ENCODE data around the gene TMEM185B. TPM values are rescaled to one million over a fixed set of nuclear protein-coding genes. Genes with fewer than 3 reads are reported as not detected.

TMEM185B gene
- total RNA-seq, 1 experiment from 2014 or later, result 29.1 TPM

- in situ Hi-C loops (cut with HindIII; ENCODE audit: low pct_unique_long_range_greater_than_20kb, low sequenced_read_pairs), result no loop called here
- DNase-seq (ENCODE audit: low read depth, low spot score), result peak; percentile 60
Measured at GRCh38 chr2:120253021-120253882, 30.1 kb upstream of the TMEM185B start.

GRCh38 chr2:120252225-120253020, 29.2 kb upstream of the TMEM185B start, which contains the start of gene RALB:
TSS of gene RALB (plus strand) at chr2:120252852. CDS start at chr2:120278665, 25,813 bp downstream.
- peak; percentile 97 for DNase-seq (ENCODE audit: low read depth, low spot score)
- in situ Hi-C loops (cut with HindIII; ENCODE audit: low pct_unique_long_range_greater_than_20kb, low sequenced_read_pairs), result no loop called here

- in situ Hi-C loops (cut with HindIII; ENCODE audit: low pct_unique_long_range_greater_than_20kb, low sequenced_read_pairs), result no loop called here
- no peak for DNase-seq (ENCODE audit: low read depth, low spot score)
Measured at GRCh38 chr2:120251880-120252224, 28.7 kb upstream of the TMEM185B start.

- in situ Hi-C loops (cut with HindIII; ENCODE audit: low pct_unique_long_range_greater_than_20kb, low sequenced_read_pairs), result no loop called here
- no peak for DNase-seq (ENCODE audit: low read depth, low spot score)
Measured at GRCh38 chr2:120251078-120251477, 27.9 kb upstream of the TMEM185B start.

DNA sequence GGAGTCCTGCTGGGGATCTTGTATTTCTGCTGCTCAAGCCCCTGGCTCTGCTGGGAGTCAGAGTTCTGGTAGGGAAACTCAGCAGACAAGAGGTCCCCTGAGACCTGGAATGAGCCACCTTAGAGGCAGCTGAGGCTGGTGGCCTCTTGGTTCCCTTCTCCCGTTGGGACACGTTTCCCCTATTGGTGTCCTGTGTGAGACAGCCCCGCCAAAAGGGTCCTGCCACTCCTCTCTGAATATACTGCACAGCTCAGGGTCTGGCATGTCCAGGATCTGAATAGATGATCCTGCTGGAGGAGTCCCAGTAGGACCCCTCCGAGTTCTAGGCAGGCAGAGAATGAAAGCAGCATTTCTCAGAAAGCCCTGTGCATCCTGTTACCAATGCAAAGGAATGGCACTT, 27.4 kb upstream of the TMEM185B start:
- in situ Hi-C loops (cut with HindIII; ENCODE audit: low pct_unique_long_range_greater_than_20kb, low sequenced_read_pairs), result no loop called here
- no peak for DNase-seq (ENCODE audit: low read depth, low spot score)

DNA sequence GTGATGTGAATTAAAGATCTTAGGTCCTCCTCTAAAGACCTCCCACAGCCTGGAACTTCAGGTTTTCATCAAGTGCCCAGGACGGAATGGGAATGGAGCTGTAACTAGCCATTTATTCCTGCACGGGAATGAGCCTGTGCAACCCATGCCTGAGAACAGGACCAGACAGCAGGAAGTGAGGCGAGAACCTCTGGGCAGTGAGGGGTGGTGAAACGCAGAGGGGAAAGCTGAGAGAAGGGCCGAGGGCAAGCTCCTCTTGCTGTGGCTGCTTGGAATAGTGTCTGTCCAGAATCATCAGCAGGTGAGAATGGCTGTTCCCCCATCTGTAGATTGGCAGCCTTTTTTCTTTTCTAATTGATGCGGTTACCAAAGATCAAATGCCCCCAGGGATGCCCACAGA, 24.7 kb upstream of the TMEM185B start:
- DNase-seq (ENCODE audit: low read depth, low spot score), result no peak
- in situ Hi-C loops (cut with HindIII; ENCODE audit: low pct_unique_long_range_greater_than_20kb, low sequenced_read_pairs), result no loop called here

- DNase-seq (ENCODE audit: low read depth, low spot score), result no peak
- in situ Hi-C loops (cut with HindIII; ENCODE audit: low pct_unique_long_range_greater_than_20kb, low sequenced_read_pairs), result no loop called here
Measured at GRCh38 chr2:120246546-120247300, 23.5 kb upstream of the TMEM185B start.

DNA sequence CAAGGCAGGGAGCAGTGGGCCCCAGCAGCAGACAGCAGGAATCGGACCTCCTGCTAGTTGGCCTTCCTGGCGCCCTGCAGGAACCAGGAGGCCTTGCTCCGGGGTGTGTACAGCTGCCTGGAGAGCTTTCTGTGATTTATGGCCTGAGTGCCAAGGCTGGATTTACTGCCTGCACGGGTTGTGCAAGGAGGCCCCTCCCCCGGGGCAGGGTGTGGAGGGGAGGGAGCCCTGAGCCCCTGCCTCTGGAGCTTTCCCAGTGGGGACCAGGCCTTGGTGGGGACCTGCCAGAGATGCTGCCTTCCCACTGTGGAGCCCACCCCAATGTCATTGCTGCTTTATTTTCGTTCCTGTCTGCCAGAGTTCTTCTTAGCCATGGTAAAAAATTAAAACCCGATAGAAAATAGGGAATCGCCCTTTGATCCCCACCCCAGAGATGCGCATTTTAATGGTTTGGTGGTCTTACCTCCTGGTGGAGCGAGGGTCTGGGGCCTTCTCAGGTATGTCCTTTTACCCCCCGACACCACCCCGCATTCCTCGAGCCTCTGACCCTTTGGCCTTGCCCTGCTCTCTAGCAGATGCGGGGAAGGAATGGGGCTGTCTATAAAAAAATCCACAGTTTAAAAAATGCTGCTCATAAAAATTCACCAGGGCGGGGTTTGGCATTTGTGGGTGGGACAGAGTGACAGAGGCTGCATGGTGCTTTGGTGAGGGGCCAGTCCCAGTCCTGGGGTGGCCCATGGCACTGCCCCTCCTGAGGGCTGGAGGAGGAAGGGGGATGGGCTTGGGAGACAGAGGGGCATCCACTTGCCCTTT, 22.5 kb upstream of the TMEM185B start:
- DNase-seq (ENCODE audit: low read depth, low spot score), result no peak
- in situ Hi-C loops (cut with HindIII; ENCODE audit: low pct_unique_long_range_greater_than_20kb, low sequenced_read_pairs), result no loop called here

GRCh38 chr2:120244656-120245519, 21.7 kb upstream of the TMEM185B start:
- no peak for DNase-seq (ENCODE audit: low read depth, low spot score)
- in situ Hi-C loops (cut with HindIII; ENCODE audit: low pct_unique_long_range_greater_than_20kb, low sequenced_read_pairs), result no loop called here

GRCh38 chr2:120243875-120244553, 20.8 kb upstream of the TMEM185B start:
- DNase-seq (ENCODE audit: low read depth, low spot score), result no peak
- in situ Hi-C loops (cut with HindIII; ENCODE audit: low pct_unique_long_range_greater_than_20kb, low sequenced_read_pairs), result no loop called here

GRCh38 chr2:120243211-120243610, 20.0 kb upstream of the TMEM185B start:
- no peak for DNase-seq (ENCODE audit: low read depth, low spot score)
- in situ Hi-C loops (cut with HindIII; ENCODE audit: low pct_unique_long_range_greater_than_20kb, low sequenced_read_pairs), result no loop called here

DNA sequence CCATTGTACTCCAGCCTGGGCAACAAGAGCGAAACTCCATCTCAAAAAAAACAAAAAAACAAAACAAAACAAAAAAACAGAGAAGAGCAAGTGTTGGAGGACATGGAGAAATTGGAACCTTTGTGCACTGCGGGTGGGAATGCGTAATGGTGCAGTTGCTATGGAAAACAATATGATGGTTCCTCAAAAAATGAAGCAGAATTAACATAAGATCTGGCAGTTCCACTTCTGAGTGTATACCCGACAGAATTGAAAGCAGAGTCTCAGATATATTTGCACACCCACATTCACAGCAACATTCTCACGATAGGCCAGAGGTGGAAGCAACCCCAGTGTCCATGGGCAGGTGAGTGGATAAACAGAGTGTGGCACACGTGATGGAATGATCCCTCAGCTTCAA, 18.5 kb upstream of the TMEM185B start:
- no peak for DNase-seq (ENCODE audit: low read depth, low spot score)
- in situ Hi-C loops (cut with HindIII; ENCODE audit: low pct_unique_long_range_greater_than_20kb, low sequenced_read_pairs), result no loop called here

DNA sequence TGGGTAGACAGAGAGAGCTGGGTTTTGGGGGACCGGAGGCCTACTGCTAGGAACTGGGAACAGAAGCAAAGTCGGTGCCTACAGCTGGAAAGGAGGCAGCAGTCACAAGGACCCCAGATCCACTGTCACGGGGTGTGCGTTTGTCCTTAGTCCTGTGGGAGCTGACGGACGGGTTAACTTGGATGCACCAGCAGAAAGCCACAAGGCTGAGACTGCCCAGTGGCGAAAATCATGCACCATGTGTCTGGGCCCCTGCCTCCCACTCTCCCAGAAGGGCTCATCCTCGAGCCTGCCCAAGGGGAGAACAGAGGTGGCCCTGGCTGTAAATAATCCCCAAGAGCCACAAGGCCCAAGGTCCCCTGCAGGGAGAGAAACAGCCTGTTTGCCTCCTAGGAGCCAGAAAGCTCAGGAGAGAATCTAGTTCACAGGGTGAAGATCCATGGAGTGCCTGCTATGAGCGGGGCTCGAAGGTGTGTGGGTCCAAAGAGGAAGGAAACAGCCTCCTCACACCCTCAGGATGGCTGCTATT, 17.8 kb upstream of the TMEM185B start:
- in situ Hi-C loops (cut with HindIII; ENCODE audit: low pct_unique_long_range_greater_than_20kb, low sequenced_read_pairs), result no loop called here
- no peak for DNase-seq (ENCODE audit: low read depth, low spot score)

DNA sequence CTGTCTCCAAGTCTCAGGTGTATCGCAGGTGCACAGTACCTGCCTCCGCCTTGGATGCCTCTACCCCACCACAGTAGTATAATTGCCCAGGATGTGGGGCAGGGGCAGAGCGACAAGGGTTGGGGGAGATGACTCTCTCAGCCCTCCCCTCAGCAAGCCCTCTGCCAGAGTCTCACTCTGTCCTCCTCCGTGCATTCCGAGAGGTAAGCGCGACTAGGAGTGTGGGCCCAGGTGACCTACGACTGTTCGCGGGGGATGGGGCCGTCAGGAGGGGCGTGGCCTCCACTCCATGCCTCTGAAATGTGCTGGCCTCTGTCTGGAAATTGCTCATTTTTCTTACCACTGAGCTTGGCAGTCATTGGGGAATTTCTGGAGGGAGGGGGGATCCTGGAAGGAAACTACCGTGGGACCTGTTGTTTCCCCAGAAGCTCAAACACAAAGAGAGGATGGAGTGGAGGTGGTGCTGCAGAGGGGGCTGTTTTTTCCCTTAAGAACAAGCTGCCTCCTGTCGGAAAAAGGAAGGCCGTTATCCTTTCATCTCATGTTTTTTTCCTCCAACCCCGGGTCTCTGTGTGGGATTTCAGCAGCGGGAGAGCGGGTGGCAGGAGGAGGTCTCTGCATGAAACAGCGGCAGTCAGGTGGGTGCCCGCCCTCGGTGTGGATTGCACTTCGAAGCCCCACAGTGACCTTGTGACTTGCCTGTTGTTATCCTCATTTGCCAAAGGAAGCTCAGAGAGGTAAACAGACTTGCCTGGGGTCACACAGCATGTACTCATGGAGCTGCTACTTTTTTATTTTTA, 16.5 kb upstream of the TMEM185B start:
- DNase-seq (ENCODE audit: low read depth, low spot score), result no peak
- in situ Hi-C loops (cut with HindIII; ENCODE audit: low pct_unique_long_range_greater_than_20kb, low sequenced_read_pairs), result no loop called here
